Epithelial cell of esophagus (primary cell): ENCODE measurements around the gene HTT.
A peak's percentile ranks its signal among the peaks of the same experiment; 100 is the strongest.

Experiments
- DNase-seq: peaks from one replicate; pipeline ENCODE4 v3.0.0; 2010; ENCODE audit warnings: low read depth
- H3K4me3 ChIP-seq: 2 replicates; pipeline ENCODE4 v1.5.1; 2011; ENCODE audit warnings: mild to moderate bottlenecking, low read length, control low read depth
- TF ChIP-seq, protein P1 (sequence below): IDR thresholded peaks from 2 replicates; pipeline ENCODE4 v1.5.1; 2011; ENCODE audit warnings: low read depth, mild to moderate bottlenecking, low read length, control low read depth, inconsistent platforms; ENCODE audit not compliant: insufficient read depth; ENCODE audit errors: missing control alignments

HTT gene

DNA sequence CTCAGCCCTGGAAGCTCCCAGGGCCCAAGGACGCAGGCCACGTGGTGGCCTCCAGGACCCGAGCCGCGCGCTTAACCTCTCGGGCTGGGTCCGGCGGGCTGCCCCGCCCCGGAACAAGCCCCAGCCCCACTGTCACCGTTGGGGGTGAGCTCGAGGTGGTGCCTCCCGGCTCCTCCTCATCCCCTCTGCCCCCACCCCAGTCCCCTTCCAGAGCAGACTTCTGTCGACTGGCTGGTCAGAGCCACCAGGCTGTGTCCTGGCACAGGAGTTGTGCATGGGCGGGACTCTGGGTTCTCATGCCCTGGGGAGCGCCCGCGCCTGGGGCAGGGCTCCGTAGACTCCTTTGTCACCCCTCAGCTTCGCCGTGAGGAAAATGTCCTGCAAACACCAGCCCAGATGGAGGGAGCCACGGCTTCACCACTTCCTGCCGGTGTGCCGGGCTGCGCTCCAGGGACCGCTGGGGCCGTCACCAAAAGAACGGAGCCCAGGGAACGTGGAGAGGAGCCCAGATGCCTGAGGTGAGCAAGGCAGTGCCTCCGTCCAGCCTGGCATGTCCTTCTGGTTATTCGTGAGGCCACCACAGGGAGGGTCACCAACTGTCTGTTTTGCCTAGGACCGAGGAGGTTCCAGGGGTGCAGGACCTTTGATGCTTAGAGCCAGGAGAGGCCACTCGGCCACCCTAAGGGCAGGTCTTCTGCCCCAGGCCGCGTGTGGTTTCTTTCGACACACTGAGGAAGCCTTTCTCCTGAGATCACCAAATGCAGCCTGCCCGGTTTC, 211.3 kb downstream of the HTT start:
- peak; percentile 58 for DNase-seq
- no peak overlapping the region for H3K4me3 ChIP-seq
- TF ChIP-seq, protein P1, sequence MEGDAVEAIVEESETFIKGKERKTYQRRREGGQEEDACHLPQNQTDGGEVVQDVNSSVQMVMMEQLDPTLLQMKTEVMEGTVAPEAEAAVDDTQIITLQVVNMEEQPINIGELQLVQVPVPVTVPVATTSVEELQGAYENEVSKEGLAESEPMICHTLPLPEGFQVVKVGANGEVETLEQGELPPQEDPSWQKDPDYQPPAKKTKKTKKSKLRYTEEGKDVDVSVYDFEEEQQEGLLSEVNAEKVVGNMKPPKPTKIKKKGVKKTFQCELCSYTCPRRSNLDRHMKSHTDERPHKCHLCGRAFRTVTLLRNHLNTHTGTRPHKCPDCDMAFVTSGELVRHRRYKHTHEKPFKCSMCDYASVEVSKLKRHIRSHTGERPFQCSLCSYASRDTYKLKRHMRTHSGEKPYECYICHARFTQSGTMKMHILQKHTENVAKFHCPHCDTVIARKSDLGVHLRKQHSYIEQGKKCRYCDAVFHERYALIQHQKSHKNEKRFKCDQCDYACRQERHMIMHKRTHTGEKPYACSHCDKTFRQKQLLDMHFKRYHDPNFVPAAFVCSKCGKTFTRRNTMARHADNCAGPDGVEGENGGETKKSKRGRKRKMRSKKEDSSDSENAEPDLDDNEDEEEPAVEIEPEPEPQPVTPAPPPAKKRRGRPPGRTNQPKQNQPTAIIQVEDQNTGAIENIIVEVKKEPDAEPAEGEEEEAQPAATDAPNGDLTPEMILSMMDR = no peak

DNA sequence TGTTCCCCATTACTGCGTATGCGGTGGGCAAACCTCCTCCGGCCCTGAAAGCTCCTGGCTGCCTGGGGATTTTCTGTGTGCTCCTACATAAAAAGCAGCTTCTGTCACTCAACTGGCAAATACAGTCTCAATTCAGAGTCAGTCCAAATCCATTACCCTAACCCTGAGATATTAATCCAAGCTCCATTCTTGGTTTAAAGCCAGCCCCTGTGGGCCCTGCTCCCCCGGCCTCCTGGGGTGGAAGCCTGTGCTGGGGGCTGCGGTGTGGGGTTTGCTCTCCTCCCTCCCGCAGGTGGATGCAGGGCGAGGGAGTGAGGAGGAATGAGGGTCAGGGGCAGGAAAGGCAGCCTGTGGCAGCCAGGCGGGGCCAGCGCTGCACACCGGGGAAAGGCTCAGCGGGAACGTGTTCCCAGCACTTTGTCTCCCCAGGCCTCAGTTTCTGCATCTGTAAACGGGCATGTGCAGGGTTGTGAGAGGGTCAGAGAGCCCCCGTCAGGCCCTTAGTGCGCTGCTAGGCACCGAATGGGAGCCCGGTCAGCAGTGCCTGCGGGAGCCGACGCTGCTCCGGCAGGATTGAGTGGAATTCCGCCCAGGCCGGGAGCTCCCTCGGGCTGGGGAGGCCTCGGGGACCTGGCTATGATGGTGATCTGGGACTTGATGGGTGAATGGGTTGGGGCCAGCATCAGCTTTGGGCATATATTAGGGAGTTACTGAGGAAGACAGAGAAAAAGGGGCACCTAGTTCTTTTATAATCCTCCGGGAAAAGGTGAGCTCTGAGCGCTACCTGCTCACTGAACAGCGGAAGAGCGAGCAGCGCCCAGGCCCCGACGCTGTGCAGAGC, 212.1 kb downstream of the HTT start:
- H3K4me3 ChIP-seq = no peak overlapping the region
- TF ChIP-seq, protein P1 = no peak
- DNase-seq = no peak

DNA sequence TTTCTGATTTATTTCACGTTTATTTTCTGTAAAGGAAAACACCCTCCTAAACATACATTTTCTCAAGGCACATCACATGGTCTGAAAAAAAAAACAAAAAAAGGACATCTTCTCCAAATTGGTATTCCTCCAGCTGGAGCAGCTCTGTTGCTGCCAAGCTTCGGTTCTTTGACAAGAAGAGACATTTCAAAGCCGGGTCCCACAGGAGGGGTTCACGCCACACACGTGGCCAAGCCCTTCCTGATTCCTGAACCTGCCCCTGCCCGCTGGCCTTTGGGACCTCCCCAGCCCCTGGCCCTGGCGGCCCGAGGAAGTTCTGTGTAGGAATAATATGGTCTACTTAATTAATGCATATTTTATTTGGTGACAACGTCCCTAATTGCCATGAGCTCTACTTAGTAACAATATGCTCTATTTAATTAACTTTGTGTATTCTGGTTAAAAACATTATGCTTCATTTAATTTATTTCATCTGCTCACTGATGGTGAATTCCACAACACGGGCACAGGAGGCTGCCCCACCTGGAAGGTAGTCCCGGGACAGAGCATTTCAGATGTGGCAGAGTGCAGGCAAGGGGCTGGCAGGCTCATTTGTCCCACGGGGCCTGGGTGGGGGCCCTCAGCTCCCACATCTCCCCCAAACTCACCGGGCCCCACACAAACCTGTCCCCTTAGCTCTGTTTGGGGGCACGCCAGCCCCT, 212.9 kb downstream of the HTT start:
- TF ChIP-seq, protein P1 = no peak
- H3K4me3 ChIP-seq = no peak overlapping the region
- no peak for DNase-seq

DNA sequence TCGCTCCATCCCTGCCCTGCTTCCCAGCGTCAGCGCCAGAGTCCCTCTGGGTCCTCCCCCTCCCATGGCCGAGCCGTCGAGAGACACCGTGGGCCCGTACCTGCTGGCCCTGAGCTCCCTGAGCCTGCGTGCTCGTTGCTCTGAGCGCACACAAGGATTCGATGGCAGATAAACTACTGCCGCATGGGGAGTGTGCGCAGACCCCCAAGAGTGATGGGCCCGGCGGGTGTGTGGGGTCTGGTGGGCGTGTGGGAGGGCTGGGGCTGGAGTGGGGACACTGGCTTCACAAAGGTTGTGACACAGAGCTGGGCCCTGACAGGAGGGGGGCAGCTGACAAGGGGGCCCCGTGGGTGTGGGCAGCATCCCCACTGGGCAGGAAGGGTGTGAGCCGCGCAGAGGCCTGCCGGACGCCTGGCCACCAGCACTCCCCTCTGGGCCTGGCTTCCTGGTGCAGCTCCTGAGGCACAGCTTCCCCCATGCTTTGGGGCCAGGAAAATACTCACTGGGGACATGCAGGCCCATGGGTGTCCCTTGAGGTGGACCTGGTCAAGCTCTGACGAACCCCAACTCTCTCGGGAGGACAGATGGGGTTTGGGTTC, 213.6 kb downstream of the HTT start:
- H3K4me3 ChIP-seq = no peak overlapping the region
- DNase-seq = no peak
- TF ChIP-seq, protein P1 = no peak

DNA sequence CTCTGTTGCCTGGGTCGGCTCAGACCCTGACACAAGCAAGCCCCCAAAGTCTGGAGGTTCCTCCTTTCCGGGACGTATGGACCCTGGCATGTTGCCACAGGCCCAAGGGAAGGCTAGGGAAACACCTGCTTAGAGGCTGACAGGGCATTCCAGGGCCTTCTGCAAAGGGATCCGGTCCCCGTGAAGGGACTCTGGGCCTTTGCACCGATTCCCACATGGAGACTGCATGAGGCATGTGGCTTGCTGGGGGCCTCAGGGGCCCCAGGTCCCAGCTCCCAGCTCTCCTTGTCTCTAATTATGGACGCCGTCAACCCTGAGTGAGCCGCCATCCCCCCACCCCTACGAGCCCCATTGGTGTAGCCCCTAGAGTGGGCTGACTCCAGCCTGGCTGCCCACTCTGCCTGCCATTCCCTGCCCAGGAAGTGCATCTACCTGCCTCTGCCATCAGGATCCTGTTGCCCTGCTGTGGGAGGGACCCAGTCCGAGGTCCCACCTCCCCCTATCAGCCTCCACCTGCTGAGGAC, 214.2 kb downstream of the HTT start:
- no peak for DNase-seq
- TF ChIP-seq, protein P1 = no peak
- H3K4me3 ChIP-seq = no peak overlapping the region

DNA sequence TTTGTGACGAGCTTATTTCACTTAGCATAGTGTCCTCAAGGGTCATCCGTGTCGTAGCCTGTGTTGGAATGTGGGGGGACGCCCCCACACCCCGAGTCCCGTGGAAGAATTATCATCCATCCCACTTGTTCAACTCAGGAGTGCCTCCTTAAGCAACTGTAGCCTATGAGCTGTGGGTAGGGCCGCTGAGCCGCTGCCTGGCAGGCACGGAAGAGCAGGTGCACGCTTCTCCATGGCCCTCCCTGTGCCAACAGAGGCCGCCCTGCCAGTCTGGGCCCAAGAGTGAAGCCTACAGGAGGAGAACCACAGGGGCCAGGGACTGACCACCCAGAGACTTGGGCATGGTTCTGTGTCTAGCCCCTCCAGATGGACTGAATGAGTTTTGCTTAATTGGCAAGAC, 216.0 kb downstream of the HTT start:
- TF ChIP-seq, protein P1 = no peak
- H3K4me3 ChIP-seq = no peak overlapping the region
- DNase-seq = no peak
